Iris pigment epithelial cell (primary cell): ENCODE data around the gene LRRC8B.
"Not testable (repeated sequence)": the region's sequence is repeated elsewhere in the genome, so short reads cannot be mapped to it uniquely, and the experiment has no call there.

Source experiments
- DNase-seq: peaks from one replicate; pipeline ENCODE4 v3.0.0-alpha.2; 2011; ENCODE audit warnings: low read depth

LRRC8B gene

DNA sequence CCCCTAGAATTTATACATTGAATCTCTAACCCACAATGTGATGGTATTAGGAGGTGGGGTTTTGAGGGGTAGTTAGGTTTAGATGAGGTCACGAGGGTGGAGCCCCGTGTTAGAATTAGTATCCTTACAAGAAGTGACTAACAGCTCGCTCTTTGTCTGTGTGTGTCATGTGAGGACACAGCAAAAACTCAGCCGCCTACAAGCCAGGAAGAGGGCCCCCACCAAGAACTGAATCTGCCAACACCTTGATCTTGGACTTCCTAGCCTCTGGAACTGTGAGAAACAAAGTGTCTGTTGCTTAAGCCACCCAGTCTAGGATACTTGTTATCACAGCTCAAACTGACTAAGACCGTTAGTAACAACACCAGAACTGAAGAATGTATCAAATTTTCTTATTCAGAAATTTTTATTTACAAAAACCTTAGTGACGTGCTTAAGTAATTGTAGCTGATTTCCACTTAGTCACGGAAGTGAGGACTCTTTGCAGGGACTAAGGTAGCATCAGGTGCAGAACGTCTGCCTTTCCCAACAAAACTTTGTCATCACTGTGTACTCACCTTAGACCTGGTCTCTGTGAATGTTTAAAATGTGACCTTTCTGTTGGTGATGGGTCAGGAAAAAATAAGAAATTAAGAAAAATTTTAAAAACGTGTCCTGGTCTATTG lies 83.8 kb downstream of the LRRC8B start:
- DNase-seq, result no peak

DNA sequence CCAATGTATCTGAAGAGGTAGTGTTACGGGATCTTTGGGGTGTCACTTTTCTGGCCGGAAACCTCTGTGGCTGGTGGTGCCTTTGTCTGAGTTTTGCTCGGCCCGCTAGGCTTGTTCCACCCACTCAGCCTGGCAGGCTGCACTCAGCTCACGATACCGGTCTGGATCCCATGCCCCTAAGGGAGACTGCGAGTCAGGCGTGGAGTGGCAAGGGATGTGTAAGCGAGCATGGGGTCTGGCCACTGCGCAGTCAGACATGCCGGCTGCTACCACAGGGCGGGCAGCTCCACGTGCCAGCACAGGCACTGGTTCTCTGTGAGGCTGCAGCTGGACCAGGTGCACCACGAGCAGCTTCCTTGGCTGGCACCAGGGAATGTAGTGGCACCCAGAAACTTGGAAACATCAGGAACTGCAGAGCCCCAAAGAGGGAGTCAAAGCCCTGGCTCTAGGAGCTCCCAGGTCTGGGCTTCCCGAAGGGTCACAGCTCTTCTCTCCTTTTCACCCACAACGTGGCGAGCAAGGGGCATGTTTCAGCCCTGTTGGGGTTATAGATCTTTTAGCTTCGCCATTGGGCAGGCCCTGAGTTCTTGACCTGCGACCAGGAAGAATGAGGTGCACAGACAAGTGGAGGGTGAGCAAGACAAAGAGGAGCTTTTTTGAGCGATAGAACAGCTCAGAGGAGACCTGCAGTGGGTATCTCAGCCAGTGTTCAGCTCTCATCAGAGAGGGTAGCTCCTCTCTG lies 84.5 kb downstream of the LRRC8B start:
- DNase-seq, result no peak

DNA sequence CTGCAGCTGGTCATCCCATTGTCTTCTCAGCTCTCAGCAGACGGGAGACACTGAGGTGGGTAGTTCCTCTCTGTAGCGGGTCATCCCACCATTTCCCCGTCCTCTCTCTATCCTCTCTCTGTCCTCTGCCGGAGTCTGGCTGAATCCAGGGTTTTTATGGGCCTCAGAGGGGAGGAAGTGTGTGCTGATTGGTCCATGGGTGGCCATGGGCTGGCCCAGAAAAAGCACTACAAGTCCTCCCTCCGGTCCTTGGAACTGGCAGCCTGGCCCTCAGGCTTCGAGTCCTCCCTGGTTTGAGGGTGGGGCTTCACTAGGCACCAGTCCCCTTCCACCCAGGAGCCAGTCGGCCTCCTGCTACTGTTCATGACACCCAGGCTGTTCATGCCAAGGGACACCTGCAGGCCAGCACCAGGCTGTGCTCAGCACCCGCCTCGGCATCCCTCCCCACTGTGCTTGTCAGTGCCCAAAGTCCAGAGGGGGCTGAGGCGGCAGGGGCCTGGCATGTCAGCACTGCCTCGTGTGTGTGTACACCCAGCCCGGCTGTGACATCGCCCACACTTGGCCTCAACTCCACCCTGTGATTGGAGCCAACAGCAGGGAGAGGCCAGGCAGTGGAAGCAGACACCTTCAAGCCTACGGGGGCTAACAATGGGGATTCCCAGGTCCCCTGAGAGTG lies 85.3 kb downstream of the LRRC8B start:
- no peak for DNase-seq

DNA sequence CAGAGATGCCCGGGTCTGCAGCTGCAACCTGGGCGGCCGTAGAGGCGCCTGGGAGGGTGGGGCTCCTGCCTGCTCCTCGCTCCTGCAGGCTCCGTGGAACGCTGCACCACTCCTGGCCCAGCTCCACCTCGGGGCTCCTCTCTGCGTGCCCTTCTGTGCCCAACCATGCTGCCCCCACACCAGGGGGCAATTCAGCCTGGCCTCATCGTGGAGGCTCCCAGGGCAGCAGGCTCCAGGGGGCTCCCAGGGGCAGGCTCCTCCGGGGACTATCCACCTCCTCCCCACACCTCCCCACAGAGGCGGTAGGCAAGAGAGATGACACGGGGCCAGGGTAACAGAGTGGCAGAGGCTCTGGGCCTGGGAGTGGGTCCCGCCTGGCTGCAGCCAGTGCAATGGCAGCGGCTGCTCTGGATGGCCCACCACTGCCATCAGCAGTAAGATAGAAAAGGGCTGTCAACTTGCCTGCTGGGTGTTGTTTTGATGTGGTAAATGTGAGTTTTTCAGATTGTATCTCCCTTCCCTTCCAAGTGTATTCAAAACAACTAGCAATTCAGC lies 85.9 kb downstream of the LRRC8B start:
- no peak for DNase-seq

DNA sequence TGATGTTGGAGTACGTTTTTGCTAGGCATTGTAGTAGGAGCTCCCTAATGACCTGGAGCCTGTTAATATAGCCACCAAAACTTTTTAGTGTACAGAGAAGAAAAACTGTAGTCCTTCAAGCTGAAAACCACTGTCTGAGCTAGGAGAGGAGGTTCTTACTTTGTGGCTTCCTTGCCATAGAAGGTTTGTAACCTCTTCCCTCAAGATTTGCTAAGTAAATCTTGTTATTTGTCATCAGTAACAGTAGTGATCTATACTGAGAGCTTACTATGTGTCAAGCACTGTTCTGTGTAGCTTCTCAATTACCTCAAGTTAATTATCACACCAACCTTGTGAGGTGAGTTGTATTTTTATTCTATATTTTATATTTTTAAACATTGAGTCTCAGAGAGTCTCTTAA lies 87.1 kb downstream of the LRRC8B start:
- no peak for DNase-seq

DNA sequence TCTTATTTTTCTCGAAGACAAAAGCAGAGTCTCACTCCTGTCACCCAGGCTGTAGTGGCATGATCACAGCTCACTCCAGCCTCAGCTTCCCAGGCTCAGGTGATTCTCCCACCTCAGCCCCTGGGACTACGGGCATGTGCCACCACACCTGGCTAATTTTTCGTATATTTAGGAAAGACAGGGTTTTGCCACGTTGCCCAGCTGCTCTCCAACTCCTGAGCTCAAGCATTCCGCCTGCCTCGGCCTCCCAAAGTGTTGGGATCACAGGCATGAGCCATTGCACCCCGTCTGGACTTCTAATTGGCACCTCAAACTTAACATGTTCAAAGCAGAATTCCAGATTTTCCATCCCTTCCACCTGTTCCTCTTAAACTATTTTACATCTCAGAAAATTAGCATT lies 89.3 kb downstream of the LRRC8B start:
- DNase-seq, result no peak

DNA sequence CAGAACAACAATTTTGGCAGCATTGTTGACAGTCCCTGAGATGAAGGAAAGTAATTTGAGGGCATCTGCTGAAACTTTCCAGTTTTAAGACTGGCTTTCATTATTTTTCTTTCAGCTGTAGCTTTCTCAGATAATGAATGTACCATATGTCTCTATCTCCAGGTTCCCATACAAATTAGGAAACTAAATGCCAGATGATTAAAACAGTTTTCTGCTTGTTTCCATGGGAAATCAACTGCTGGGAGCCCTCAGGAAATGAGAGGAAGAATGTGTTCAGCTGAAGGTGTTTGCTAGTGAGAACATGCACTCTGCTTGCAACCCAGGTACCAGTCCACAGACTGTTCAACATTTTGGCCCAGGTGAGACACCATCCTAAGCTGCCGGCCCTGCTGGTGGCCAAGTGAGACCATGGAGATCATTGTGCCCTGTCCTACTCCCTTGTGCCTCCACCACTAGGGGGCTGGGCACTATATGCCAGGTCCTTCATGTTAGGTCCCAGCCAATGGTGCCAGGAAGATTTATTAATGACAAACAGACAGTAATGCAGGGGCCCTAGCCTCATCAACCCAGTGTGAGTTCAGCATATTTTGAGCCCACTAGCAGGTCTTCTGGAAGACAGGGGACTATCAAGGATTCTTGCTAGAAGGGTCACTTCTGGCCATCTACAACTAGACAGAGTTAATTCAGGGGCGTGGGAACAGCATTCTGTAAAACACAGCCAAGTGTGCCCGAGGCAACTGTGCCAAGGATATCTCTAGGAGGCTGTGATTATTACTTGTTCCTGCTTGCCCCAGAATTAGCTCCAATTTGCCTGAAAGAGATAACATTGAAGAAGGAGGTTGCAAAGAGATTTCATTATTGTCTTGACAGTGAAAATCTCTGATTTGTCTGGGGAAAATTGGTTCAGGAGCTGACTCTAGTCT lies 91.3 kb downstream of the LRRC8B start:
- DNase-seq, result no peak

DNA sequence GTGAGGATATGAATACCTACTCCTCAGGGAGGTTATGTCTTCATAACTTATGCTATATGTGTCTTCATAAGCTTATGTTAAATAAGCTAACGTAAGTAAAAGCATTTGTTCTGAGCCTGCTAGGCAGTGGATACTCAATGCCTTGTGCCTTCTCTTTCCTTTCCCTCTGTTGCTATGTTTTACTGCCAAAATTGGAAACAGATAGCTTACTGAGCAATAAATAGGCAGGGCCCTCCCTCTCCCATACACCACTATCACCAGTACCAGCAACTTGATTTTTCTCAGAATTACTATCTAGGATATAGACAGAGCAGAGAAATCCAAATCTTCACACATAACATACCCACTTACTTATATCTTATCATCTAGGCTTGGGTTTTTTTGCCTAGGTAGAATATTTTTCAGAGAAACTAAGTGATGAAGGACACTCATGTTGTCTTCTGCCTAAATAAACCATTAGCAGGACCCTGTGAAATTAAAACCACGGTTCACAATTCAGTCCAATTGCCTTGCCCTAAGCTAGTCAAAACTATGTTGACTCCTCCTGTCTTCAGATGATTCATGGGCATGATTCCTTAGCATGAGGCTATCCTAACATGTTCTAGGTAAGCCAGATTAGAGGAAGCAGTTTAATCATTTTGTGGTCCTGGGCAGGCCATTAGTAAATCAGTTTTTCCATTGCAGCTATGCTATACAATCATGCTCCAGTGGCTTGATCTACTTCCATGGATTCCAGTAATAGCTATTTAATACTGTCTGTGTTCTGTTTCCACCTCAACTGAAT lies 92.4 kb downstream of the LRRC8B start:
- DNase-seq, result no peak

DNA sequence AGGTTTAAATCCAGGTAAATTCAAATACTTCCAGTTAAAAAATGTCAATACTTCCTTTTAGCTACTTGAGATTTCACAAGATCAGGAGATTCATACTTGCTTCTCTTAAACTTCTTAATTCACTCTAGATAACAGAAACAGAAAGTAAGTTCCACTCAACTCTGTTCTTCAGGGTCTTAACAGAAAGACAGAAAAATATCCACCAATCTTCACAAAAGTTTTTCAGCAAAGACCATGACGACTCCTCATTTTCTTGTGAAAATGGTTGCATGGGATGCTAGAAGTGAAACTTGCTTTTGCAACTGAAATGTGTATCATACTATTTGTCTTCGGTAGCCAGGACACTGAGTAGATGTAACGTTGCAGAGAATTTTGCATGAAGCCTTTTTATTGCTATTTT lies 96.0 kb downstream of the LRRC8B start:
- no peak for DNase-seq

DNA sequence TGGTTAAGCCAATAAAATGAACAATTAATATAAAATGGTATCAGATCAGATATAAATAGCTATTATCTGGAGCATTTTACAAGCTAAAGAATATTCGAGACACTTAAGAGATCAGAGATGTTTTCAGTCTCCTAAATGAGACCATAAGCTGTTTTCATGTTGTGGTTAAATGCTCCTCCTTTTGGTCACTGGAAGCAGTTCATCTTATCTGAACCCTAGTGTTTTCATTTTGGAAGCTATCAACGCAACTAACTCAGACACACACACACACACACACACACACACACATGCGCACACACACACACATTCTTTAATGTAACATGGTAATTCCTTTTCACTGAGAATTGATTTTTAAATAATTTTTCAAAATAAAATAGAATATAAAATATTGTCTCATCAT lies 98.3 kb downstream of the LRRC8B start:
- peak; percentile 60 for DNase-seq

DNA sequence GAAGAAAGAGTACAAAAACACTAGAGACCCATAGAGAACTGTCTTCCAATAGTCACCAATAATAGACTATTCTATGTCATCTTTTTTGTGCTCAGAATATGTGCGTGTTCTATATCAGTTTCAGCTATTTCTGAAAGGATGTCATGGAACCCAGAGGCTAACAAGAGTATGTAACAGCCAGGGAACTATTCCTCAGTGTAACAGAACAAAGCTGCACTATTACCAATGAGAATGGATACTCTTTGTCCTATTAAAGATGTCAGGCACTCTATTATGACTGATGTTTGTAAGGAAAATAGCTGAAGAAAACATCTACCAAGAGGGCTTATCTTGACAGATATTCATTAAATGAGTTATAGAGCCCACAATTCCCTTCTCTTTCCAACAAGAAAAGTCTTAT lies 99.7 kb downstream of the LRRC8B start:
- DNase-seq, result no peak

DNA sequence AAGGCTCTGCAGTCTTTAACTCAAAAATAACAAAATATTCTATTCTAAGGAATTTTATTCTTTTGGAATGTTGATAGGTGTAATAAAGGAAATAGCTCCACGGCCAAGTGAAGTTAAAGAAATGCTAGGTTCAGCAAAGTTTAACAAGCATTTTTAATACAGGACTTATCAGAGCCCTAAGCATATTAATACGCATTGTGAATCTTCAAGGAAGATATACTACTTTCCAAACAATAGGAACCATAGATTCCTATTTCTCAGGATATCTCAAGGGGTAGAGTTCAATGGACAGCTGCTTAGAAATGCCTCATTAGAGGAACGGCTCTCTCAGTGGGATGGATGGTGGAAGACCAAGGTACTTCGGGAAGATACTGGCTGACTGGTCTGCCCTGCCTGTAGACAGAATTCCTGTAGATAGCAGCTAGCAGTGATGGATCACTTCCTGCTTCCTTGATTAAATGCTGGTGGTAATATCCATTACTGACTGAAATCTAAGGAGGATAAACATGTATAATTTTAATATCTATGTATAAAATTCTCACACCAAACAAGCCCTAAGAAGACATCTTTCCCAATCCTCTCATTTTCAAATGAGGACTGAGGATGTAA lies 100.2 kb downstream of the LRRC8B start:
- DNase-seq, result no peak

DNA sequence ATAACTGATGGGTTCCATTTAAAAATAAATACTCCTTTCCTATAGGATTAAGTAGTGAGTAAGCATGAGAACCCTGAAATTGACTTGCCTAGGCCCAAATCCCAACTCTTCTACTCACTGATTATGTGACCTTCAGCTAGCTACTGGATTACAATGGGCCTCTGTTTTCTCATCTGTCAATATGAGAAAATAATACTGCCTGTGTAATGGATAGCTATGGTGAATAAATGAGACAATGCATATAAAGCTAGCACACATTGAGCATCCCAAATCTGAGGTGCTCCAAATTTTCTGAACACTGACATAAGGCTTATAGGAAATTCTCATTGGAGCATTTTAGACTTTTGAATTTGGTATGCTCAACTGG lies 103.0 kb downstream of the LRRC8B start:
- no peak for DNase-seq

DNA sequence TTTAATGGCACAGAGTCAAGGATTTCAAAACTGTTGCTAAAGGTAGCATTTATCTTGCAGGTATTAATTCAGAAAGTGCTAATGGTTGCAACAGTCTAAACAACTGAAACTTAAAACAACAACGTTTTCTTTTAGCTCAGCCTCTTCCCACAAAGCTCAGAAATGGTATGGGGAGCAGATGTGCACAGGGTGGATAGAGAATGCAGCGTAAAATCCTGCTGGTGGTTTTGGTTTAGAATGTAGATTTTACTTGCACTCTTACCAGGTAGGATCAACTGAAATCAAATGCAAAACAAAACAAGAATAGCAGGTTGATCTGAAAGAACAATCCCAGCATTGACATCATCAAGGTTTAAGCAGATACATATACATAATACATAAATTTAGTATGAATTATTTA lies 104.5 kb downstream of the LRRC8B start:
- no peak for DNase-seq

DNA sequence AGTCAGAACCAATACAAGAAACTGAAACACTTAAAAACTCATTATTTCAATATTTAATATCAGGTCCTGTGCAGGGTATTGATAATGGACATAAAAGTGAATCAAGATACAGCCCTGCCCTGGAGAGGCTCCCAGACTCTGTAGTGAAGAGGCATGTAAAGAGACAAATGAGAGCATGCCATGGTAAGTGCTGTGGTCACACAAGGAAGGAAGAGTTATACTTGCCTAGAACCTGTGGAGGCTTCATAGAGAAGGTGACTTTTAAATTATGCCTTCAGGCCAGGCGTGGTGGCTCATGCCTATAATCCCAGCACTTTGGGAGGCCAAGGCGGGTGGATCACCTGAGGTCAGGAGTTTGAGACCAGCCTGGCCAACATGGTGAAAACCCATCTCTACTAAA lies 105.0 kb downstream of the LRRC8B start:
- not testable (repeated sequence) for DNase-seq

DNA sequence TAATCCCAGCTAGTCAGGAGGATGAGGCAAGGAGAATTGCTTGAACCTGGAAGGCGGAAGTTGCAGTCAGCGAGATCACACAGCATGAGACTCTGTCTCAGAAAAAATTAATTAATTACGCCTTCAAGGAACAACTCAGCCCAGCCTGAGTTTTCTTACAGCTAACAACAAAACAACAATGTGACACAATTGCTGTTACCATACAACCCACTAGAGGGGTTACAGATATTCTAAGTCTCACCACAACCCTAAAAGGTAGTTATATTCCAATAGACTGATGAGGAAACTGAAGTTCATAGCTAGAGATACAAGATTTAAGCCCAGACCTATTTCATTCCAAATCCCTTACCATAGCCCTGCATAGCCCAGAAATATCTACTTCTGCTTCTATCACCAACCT lies 105.4 kb downstream of the LRRC8B start:
- no peak for DNase-seq

DNA sequence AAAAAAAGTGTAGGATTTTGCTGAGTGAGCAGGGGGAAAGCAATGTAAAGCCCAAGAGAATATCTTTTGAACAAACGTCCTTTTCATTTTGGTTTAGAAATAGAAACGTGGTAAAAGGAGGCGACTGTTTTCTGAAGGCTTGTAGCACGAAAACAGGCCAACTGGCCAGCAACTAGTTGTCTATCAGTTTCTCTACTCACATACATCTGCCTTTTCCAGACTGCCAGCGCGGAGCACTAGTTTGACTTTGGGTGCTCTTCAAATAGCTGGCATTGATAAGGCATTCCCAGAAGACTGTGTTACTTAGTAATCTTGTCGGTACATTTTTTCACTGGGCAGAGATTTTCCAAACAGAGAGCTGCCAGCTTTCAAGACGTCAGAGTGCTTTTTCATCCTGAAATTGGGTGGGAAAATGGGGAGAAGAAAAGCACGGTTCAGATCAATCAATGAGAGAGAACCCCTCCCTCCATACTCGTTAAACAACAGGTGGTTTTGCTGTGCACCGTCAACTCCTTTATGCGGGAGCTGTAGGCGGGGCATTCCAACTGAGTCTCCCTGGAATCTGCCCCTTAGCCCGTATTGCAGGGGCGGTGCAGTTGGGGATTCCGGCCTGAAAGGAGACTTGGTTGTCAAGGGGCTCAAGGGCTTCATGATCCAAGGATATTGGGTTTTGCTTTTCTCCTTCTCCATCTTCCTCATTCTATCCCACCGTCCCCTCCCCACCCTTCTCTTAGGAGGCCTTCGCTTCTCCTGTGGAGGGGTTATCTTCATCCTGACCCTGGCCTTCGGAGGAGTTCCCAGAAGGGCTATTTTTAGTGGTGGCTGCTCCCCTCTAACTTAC lies 107.4 kb downstream of the LRRC8B start:
- DNase-seq, result no peak

DNA sequence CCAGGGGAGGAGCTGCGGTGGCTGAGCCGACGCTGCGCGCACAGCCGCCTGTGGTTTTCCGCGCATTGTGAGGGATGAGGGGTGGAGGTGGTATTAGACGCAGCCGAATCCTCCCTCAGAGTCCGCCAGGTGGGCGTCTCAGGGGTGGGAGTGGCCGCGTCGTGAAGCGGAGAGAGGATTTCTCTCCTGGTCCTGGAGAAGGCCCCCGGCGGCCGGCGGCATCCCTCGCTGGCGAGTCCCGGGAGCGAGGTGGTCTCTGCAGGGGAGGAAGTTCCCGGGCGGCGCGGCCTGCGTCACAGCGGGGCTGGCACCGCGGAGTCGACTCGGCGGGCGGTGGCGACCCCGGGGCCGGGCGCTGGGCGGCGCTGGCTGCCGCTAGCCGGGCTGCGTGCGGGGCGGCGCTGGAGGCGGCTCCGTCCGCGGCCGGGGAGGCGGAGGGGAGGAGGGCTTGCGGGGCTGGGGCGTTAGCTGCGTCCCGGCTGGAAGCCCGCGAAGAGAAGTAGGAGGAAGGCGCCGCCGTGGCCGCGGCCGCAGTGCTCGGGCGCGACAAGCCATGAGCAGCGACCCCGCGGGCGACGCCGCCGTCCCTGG lies 108.1 kb downstream of the LRRC8B start, which contains the start of gene LRRC8C:
Gene LRRC8C, plus strand, starts transcription at position 464 of the 591 bp plus-strand sequence. CDS start 53,354 bp downstream, outside the sequence.
- DNase-seq, result peak; percentile 76

DNA sequence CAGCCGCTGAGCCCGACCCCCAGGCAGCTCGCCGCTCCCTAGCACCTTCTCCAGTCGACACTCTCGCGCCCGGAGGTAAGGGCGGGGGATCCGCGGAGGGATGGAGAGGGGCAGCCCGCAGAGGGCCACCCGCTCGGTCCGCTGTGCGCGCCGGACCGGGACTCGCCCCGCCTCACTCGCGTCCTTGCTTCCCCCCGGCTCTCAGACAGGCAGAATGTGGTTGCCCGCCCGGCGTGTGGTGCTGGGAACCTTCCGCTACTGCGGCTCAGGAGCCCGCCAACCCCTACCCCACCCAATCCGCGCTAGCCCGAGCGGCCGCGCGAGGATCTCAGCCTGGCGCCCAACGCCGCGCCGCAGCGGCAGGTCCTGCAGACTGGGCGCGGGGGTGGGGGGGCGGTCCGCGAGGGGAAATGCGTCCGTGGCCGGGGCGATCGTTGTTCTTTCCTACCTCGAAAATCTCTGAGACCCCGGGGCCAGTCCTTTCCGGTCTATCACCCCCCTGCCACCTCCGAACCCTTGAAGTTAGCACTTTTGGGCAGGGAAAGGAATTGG lies 108.7 kb downstream of the LRRC8B start:
- peak; percentile 57 for DNase-seq
